Spinal cord (tissue), 10 donors: Measurements from ENCODE around the gene TMC1. TPM values are rescaled to one million over a fixed set of nuclear protein-coding genes. Genes with fewer than 3 reads are reported as not detected.
"Not testable (repeated sequence)": the region's sequence is repeated elsewhere in the genome, so short reads cannot be mapped to it uniquely, and the experiment has no call there.

Experiments
- DNase-seq, 6 donors: peaks; one replicate each; pipeline versions ENCODE4 v3.0.0 to v3.0.0-alpha.2; 2013 to 2015; ENCODE audit warnings: low spot score in 6 of 6, low read depth in 4 of 6
- H3K27ac ChIP-seq: one replicate; pipeline ENCODE4 v1.5.1; 2013; ENCODE audit warnings: low read depth, low read length, control low read depth
- H3K27me3 ChIP-seq: one replicate; pipeline ENCODE4 v1.6.1; 2013; ENCODE audit warnings: low read length; ENCODE audit not compliant: control insufficient read depth, insufficient read depth
- H3K36me3 ChIP-seq: one replicate; pipeline ENCODE4 v1.6.1; 2013; ENCODE audit warnings: low read length; ENCODE audit not compliant: control insufficient read depth, insufficient read depth
- H3K4me1 ChIP-seq: one replicate; pipeline ENCODE4 v1.6.1; 2013; ENCODE audit warnings: low read length; ENCODE audit not compliant: control insufficient read depth, insufficient read depth
- H3K4me3 ChIP-seq: one replicate; pipeline ENCODE4 v1.5.1; 2013; ENCODE audit warnings: low read depth, low read length, control low read depth
- H3K9me3 ChIP-seq: one replicate; pipeline ENCODE4 v1.6.1; 2013; ENCODE audit warnings: low read length; ENCODE audit not compliant: control insufficient read depth, insufficient read depth
- WGBS: methylation state at CpG from one replicate; pipeline ENCODE4 v1.1.5; 2013; ENCODE audit warnings: missing lambda C conversion rate; ENCODE audit not compliant: insufficient coverage; 5-methylcytosine and 5-hydroxymethylcytosine counted together
- polyA plus RNA-seq, 2 donors: library from polyadenylated mRNA; unstranded; fragments of 120-200 nt; gene quantifications; one replicate each; pipeline ENCODE4 v1.2.1, GENCODE V29; 2013; ENCODE audit not compliant: insufficient read length in 2 of 2
- total RNA-seq, 2 donors: library from RNA; depleted of rRNA in 1 of 2; stranded (reverse); fragments of 120-200 nt in 1 of 2; fragments of >200 nt in 1 of 2; gene quantifications; one replicate each; pipeline versions ENCODE4 v1.2.3 to v1.2.4, GENCODE V29; 2013 to 2014
- donor health status: healthy.

TMC1 gene
- total and polyA plus RNA-seq, 4 donors = 0.39 to 2.0 (median 1.1) TPM

DNA sequence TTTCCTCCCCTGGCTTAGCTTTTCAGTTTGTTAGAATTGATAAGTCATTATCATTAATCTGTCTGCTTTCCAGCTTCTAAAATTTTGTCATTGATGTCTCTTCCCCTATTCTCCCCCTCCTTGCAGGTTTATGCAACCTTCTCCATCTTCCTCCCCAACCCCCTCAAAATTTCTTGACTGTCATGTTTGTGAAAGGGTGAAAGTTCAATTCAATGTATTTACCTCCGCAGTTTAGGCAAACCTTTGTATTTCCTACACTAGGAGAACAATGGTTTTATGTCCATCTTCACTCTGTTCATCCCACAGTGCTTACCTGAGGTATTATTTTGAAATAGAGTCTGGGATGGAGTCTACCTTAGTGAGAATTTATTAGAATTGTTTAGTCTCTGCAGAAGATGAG lies 313.6 kb downstream of the TMC1 start:
- no peaks in the 10 kb centered on the region for H3K27me3 ChIP-seq
- WGBS = no CpG with 5 or more reads among the region's 1 CpG

GRCh38 chr9:72836790-72837189 lies 315.4 kb downstream of the TMC1 start:
- WGBS = 85% methylated on average over 5 of the region's 6 CpGs
- no peaks in the 10 kb centered on the region for H3K36me3 ChIP-seq

More for the DNA sequence above, 313.6 kb downstream of the TMC1 start:
- H3K4me3 ChIP-seq = no peak overlapping the region
- H3K36me3 ChIP-seq = no peaks in the 10 kb centered on the region
- no peaks in the 10 kb centered on the region for H3K4me1 ChIP-seq
- no peak overlapping the region for H3K27ac ChIP-seq
- H3K9me3 ChIP-seq = no peaks in the 10 kb centered on the region
- no peak for DNase-seq

DNA sequence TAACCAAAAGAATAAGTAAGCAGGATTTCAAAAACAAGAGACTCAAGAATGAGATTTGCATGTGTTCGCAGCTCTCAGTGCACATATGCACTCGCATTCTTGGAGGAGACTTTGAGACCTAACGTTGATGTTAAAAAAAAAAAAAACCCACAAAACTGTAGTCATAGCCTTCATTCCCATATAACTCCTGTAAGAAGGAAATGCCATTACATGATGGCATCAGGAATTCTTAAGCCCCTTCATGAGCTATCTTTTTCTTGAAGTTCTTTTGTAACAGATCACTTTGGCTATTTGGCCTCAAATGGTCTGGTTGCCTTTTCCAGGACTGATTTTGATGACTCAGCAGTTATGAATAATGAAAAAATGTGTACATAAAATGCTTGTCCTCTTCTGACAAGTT lies 317.7 kb downstream of the TMC1 start:
- 83% methylated on average over 3 of the region's 3 CpGs for WGBS
- Histone ChIP-seq H3K36me3 (no peaks in the 10 kb centered on the region), H3K4me1 (no peaks in the 10 kb centered on the region), H3K27ac (no peak overlapping the region), H3K9me3 (no peaks in the 10 kb centered on the region), H3K4me3 (no peak overlapping the region), H3K27me3 (no peaks in the 10 kb centered on the region)
- DNase-seq = peak in 1 of 6 donors; percentile 29

More at GRCh38 chr9:72836790-72837189, 315.4 kb downstream of the TMC1 start:
- Histone ChIP-seq H3K27ac (no peak overlapping the region), H3K9me3 (no peaks in the 10 kb centered on the region), H3K27me3 (no peaks in the 10 kb centered on the region), H3K4me3 (no peak overlapping the region), H3K4me1 (no peaks in the 10 kb centered on the region)
- no peak for DNase-seq

DNA sequence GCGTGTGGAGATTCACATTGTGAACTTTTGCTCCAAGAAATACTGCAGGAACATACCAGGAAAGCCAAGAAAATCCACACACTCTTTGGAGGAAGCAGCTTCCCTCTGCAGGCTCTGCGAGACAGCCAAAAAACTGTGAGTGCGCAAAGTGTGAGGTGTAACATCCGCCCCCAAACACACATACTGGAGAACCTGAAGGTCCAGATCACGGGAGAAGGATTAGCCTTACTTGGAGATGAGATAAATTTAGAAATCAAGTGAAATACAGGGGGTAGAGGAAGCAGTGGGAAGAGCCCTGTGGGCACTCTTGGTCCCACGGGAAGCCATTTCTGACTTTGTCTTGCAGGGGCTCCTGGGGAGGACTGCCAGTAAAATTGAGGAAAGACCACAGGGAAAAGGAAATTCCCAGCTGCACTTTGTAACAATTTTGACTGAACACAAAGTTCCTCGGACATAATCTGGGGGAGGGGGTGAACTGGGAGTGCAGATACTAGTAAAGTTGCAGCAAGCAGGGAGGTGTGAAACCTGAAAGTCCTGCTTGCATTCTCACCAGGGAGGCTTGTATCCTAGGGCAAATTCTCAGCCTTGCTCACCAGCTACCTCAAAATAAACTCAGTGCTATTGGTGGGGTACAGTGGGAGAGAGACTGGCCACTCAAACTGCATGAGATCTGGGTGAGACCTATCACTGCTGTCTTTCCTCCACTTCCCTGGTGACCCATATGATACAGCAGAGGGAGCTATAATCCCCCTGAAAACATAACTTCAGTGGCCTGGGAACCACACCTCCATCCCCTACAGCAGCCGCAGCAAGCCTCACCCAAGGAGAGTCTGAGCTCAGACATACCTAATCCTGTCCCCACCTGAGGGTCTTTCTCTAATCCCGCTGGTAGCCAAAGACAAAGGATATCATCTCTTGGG lies 322.4 kb downstream of the TMC1 start:
- no peak overlapping the region for H3K27ac ChIP-seq
- H3K9me3 ChIP-seq = peaks cover 2% of the 10 kb centered on the region
- no peak for DNase-seq
- 81% methylated on average over 6 of the region's 9 CpGs for WGBS
- H3K4me1 ChIP-seq = no peaks in the 10 kb centered on the region
- H3K4me3 ChIP-seq = no peak overlapping the region
- H3K27me3 ChIP-seq = no peaks in the 10 kb centered on the region
- no peaks in the 10 kb centered on the region for H3K36me3 ChIP-seq

- Histone ChIP-seq H3K4me1 (no peaks in the 10 kb centered on the region), H3K4me3 (no peak overlapping the region), H3K27me3 (no peaks in the 10 kb centered on the region), H3K9me3 (peaks cover 2% of the 10 kb centered on the region), H3K36me3 (no peaks in the 10 kb centered on the region), H3K27ac (no peak overlapping the region)
- DNase-seq = no peak
- WGBS = 100% methylated on average over 1 of the region's 1 CpG
Measured at GRCh38 chr9:72844440-72844768, 323.0 kb downstream of the TMC1 start.

- H3K4me3 ChIP-seq, H3K9me3 ChIP-seq, H3K27me3 ChIP-seq, H3K36me3 ChIP-seq, H3K27ac ChIP-seq, DNase-seq, H3K4me1 ChIP-seq: not testable (repeated sequence)
- 100% methylated on average over 1 of the region's 3 CpGs for WGBS
Measured at GRCh38 chr9:72845052-72845451, 323.6 kb downstream of the TMC1 start.

- no CpG with 5 or more reads among the region's 4 CpGs for WGBS
- H3K4me3 ChIP-seq, H3K9me3 ChIP-seq, H3K27me3 ChIP-seq, H3K36me3 ChIP-seq, H3K27ac ChIP-seq, DNase-seq, H3K4me1 ChIP-seq: not testable (repeated sequence)
Measured at GRCh38 chr9:72850209-72850608, 328.8 kb downstream of the TMC1 start.

- no peak overlapping the region for H3K27ac ChIP-seq
- H3K36me3 ChIP-seq = no peaks in the 10 kb centered on the region
- no peaks in the 10 kb centered on the region for H3K27me3 ChIP-seq
- H3K4me1 ChIP-seq = peaks cover 4% of the 10 kb centered on the region
- no CpG with 5 or more reads among the region's 1 CpG for WGBS
- H3K4me3 ChIP-seq = no peak overlapping the region
- no peak for DNase-seq
- no peaks in the 10 kb centered on the region for H3K9me3 ChIP-seq
Measured at GRCh38 chr9:72855321-72855720, 333.9 kb downstream of the TMC1 start.

GRCh38 chr9:72855890-72856523 lies 334.6 kb downstream of the TMC1 start:
- H3K27ac ChIP-seq = no peak overlapping the region

More at GRCh38 chr9:72855890-72856523, 334.6 kb downstream of the TMC1 start:
- DNase-seq = no peak
- H3K4me3 ChIP-seq = no peak overlapping the region
- H3K9me3 ChIP-seq = no peaks in the 10 kb centered on the region
- H3K36me3 ChIP-seq = no peaks in the 10 kb centered on the region
- H3K4me1 ChIP-seq = peaks cover 4% of the 10 kb centered on the region
- H3K27me3 ChIP-seq = no peaks in the 10 kb centered on the region
- WGBS = 67% methylated on average over 4 of the region's 5 CpGs
